ENCODE data around the gene FAM131C.

FAM131C gene

GRCh38 chr1:16015960-16016901 lies 57.2 kb downstream of the FAM131C start:
- no peak for DNase-seq (ENCODE audit: low spot score)

DNA sequence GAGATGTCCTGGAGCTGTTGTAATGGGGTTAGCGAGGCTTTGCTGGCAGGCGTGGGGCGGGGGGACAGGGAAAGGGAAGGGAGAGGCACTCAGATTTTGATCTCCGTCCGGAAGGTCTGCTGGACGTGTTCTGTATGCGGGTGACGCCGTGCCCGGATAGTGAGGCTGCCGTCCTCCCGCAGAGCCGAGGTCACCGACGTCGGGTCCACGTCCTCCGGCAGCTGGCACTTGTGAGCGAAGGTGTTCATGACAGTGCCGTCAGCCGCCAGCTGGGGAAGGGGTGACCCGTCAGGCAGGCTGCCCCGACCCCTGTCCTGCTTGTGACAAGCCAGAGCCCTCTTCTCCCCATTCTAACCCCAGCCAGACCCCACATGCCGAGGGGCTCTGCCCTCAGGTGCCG lies 58.0 kb downstream of the FAM131C start:
- no peak for DNase-seq (ENCODE audit: low spot score)

GRCh38 chr1:16014509-16015482 lies 58.7 kb downstream of the FAM131C start:
- no peak for DNase-seq (ENCODE audit: low spot score)

GRCh38 chr1:16013908-16014258 lies 59.6 kb downstream of the FAM131C start:
- no peak for DNase-seq (ENCODE audit: low spot score)

- DNase-seq (ENCODE audit: low spot score), result no peak
Observed at GRCh38 chr1:16013220-16013907, 60.1 kb downstream of the FAM131C start.

DNA sequence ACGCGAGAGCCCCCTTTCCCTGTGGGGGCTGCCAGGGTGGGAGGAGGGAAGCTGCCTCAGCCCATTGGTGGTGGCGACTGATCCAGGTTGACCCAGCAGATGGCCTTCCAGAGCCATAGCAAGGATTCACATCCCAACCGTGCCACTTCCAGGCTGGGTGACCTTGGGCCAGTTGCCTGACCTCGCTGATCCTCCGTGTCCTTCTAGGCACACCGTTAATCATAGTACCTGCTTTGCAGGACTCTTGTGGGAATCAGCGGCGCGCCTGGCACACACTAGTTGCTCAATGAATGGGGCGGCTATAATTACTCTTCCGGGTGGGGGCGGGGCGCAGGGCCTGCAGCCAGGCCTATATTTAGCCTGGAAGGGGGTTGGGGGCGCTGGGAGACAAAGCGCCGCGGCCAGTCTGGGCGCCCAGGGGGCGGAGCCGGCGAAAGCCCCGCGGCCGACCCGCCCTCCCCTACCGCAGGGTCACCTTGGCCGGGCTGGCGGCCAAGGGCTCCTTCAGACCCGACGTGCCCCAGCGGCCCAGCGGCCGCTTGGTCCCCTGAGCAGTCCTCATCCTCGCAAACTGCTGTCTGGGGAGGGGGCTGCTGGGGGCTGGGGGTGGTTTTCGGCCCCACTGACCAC lies 60.7 kb downstream of the FAM131C start:
- peak; percentile 39 for DNase-seq (ENCODE audit: low spot score)

- no peak for DNase-seq (ENCODE audit: low spot score)
Observed at GRCh38 chr1:16011936-16012589, 61.4 kb downstream of the FAM131C start.

DNA sequence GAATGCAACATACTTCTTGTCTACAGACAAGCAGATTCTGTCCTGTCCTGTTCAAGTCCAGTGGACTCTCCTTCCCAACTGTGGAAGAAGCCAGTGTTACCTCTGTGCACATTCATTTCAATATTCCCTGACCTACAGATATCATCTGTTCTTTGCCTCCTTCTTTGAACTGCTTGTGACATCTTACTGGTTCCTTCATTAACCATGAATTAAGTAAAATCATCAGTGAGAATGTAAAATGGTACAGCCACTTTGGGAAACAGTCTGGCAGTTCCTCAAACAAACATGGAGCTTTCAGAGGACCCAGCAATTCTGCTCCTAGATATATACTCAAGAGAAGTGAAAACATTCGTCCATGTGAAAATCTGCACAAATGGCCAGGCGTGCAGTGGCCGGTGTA lies 62.6 kb downstream of the FAM131C start:
- DNase-seq (ENCODE audit: low spot score), result no peak

- no peak for DNase-seq (ENCODE audit: low spot score)
Observed at GRCh38 chr1:16009678-16010077, 63.8 kb downstream of the FAM131C start.

GRCh38 chr1:16009030-16009460 lies 64.4 kb downstream of the FAM131C start:
- DNase-seq (ENCODE audit: low spot score), result peak; percentile 93

Data from cerebellar cortex (tissue), 1 donor.